GM12865 (cell line): ENCODE results near the gene NEDD4L.

ENCODE experiments used
- DNase-seq: peaks from one replicate; pipeline ENCODE4 v3.0.0; 2010; ENCODE audit warnings: low read depth
- H3K4me3 ChIP-seq: 2 replicates; pipeline ENCODE4 v1.5.1; 2011; ENCODE audit warnings: mild to moderate bottlenecking, low read depth, low read length, control low read depth
- CTCF ChIP-seq: IDR thresholded peaks from 2 replicates; pipeline ENCODE4 v1.5.1; 2011; ENCODE audit warnings: low read length, control low read depth, low read depth, inconsistent platforms; ENCODE audit not compliant: insufficient read depth; ENCODE audit errors: missing control alignments

NEDD4L gene

DNA sequence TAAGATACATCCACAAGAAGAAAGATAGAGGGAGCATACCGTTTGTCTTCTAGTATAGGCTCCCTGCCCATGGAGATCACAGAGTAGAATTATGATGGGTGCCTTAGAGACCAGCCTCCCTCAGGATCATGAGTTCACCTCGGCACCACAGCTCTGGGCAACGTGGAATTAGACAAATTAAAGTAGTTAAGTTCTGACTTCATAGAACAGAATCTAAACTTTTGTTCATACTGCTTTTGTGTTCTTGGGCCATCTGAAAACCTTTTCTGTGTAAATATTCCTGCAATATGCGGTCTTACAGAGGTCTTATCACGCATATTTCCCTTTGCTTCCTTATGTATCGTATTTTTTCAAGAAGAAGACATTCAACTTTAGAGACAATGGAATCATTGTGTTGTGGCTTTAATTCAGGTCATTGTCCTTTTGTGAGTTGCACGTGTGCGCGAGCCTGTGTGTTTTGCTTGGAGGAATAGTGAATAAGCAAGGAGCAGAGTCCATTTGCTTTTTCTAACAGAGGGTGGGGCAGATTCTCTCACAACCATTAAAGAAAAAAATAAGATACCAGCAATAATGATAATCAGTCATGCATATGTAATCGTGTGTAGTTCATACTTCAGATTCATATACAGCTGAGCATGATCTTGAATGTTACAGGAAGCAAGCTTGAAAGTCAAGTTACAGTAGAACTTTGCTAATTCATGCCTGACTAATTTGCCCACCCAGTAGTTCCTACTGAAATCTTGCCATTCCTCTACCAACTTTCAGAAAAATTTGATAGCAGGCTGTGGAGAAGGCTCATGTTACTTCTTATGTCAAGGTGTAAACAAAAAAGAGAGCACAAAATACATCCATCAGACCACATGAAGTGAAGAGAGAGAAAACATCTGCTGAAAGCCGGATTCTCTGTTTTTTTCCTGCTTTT is 243.6 kb downstream of the NEDD4L start:
- no peak for TF ChIP-seq CTCF
- DNase-seq: no peak
- no peak overlapping the region for H3K4me3 ChIP-seq

DNA sequence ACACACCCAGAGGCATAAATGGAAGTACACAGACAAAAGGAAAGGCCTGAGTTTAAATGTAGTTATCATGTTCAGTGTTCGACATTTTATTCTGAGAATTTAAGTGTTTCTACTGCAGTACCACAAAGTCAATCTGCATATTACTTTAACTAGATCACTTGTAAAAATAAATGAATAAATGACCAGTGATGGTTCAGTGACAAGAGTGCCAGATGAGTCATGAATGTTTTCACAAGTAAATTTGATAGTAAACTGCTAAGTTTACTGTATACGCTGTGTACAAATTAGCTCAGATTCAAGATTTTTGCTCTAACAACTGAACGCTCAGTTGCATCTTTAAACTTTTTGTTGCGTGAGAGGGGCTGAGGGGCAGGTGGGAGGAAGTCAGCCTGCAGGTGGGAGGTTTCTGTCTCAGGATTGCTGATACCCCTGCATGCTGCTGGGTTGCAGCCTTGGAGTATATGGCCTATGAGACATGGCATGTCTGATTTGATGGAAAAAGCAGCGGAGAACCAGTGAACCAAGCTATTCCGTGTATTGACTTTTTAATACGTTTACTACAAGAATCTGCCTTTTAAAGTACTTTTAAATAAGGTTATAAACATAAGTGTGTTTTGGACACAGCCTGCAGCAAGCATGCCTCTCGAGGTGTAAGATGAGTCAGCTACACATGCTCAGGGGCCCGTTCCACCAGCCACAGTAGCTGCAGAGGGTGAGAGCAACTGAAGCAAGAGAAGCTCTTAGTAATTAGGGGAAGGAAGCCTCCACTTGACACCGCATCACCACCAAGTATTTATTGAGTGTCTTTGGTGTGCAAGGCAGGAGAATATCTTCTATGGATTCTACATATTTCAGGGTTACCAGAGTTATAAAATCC is 245.1 kb downstream of the NEDD4L start:
- DNase-seq: peak; percentile 72
- H3K4me3 ChIP-seq: no peak overlapping the region
- no peak for TF ChIP-seq CTCF

DNA sequence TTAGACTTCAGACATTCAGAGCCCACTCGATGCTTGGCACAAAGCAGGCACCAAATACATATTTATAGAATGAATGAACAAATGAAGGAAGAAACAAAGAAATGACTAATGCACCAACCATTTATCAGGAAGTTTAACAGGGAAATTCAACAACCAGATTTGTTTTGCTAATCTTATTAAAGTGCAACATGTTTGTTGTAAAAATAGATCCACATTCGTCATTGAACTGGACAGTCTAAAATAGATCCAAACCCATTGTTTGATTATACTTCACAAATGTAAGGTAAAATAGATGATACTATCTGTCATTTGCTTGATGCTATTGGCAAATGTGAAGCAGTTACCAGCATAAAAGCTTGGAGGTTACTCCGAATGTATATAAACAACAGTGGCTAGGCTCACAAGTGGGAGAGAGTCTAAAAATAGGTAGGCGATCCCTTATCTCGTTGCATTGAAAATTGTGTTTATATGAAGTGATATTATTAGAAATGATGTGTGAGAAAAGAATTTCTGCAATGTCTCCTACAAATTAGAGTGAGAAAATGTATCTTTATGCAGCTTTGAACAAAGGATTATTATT is 246.2 kb downstream of the NEDD4L start:
- DNase-seq: no peak
- no peak overlapping the region for H3K4me3 ChIP-seq
- TF ChIP-seq CTCF: no peak

- no peak for DNase-seq
- H3K4me3 ChIP-seq: no peak overlapping the region
- no peak for TF ChIP-seq CTCF
Measured at GRCh38 chr18:58291131-58291530, 247.1 kb downstream of the NEDD4L start.

GRCh38 chr18:58292638-58293037 is 248.6 kb downstream of the NEDD4L start:
- no peak for TF ChIP-seq CTCF
- H3K4me3 ChIP-seq: no peak overlapping the region
- DNase-seq: no peak

- no peak overlapping the region for H3K4me3 ChIP-seq
- no peak for TF ChIP-seq CTCF
- DNase-seq: peak; percentile 14
Measured at GRCh38 chr18:58297198-58297597, 253.2 kb downstream of the NEDD4L start.
